GF-D8 (cell line): ENCODE data around the gene RGS3.
"Not testable (repeated sequence)": the region's sequence is repeated elsewhere in the genome, so short reads cannot be mapped to it uniquely, and the experiment has no call there.

Source experiments
- DNase-seq: peaks from one replicate; lab custom pipeline; 2025; lab: John Stamatoyannopoulos, UW

Gene RGS3

GRCh38 chr9:113635586-113635985 lies 172.1 kb downstream of the RGS3 start:
- DNase-seq: no peak

- no peak for DNase-seq
These were observed 172.6 kb downstream of the RGS3 start for GRCh38 chr9:113636165-113636564.

DNA sequence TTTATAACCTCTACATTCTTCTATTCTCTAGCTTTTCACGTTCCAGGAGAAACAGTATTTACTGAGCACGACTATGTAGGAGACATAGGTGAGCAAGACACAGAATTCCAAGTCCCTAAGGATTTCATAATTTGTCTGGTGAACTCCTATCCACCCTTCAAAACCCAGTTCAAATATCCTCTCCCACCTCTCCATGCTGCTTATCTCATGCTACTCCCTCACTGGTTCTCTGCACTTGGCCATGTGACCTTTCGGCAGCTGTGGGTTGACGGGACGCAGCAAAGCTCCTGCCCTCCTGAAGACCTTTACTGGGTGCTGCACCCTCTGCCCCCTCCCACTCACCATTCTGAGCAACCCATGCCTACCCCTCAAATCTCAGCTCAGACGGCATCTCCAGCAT lies 173.2 kb downstream of the RGS3 start:
- no peak for DNase-seq

- DNase-seq: no peak
These were observed 175.0 kb downstream of the RGS3 start for GRCh38 chr9:113638490-113638889.

DNA sequence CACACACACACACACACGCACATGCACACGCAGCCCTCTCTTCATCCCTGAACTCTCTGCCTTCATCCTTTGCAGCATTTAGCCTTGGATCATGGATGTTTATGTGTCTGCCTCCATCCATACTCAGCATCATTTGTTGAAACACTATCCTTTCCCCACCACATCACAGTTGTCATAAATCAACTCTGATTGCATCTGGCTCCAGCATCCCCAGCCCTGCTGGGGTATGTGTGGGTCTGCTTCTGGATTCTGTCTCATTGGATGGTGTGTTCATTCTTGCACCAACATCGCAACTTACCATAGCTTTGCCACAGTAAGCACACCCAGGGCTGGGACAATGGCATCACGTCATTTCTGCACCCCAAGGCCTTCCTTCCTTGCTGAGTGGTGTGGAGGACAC lies 175.4 kb downstream of the RGS3 start:
- no peak for DNase-seq

GRCh38 chr9:113639411-113639970 lies 176.0 kb downstream of the RGS3 start:
- not testable (repeated sequence) for DNase-seq

- no peak for DNase-seq
These were observed 176.9 kb downstream of the RGS3 start for GRCh38 chr9:113640418-113640817.

DNA sequence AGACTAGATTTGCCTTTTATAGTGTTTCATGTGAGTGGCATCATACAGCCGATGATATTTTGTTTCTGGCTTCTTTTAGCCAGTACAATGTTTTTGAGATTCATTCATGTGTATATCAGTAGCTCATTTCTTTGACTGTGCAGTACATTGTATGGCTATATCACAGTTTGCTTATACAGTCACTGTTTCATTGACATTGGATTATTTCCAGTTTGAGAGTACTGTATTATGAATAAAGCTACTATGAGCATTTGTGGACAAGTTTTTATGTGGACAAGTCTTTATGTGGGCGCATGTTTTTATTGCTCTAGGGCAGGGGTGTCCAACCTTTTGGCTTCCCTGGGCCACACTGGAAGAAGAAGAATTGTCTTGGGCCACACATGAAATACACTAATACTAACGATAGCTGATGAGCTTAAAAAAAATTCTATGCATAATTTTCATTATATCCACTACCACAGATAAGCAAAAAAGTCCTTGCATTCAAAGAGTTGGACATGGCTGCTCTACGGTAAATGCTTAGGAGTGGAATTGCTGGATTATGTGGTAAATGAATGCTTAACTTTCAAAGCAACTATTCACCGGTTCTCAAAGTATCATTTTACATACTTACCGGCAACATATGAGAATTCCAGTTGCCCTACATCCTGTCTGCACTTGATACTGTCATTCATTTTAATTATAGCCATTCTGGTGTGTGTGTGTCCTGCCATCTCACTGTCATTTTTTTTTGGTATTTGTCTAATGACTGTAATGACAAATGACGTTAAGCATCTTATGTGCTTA lies 177.8 kb downstream of the RGS3 start:
- no peak for DNase-seq

DNA sequence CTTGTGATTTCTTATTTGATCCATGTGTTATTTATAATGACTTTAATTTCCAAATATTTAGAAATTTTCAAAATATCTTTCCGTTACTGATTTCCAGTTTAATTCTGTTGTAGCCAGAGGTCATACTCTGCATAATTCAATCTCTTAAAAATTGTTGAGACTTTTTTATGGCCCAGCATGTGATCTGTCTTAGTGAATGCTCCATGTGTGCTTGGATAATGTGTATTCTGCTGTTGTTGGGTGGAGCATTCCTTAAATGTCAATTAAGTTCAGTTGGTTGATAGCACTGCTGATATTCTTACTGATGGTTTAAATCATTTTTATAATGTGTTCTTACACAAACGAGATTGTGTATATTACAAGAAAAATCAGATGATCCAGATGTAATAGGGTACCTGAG lies 180.8 kb downstream of the RGS3 start:
- no peak for DNase-seq

- no peak for DNase-seq
These were observed 181.9 kb downstream of the RGS3 start for GRCh38 chr9:113645227-113645977.

GRCh38 chr9:113645978-113646253 lies 182.4 kb downstream of the RGS3 start:
- no peak for DNase-seq

- DNase-seq: no peak
These were observed 183.0 kb downstream of the RGS3 start for GRCh38 chr9:113646491-113646890.
